Effector CD4-positive, alpha-beta T cell (primary cell): Measurements from ENCODE around the gene TSHZ3.

ENCODE experiments used
- DNase-seq: peaks from one replicate; pipeline ENCODE4 v3.0.0-alpha.2; 2020

TSHZ3 gene

DNA sequence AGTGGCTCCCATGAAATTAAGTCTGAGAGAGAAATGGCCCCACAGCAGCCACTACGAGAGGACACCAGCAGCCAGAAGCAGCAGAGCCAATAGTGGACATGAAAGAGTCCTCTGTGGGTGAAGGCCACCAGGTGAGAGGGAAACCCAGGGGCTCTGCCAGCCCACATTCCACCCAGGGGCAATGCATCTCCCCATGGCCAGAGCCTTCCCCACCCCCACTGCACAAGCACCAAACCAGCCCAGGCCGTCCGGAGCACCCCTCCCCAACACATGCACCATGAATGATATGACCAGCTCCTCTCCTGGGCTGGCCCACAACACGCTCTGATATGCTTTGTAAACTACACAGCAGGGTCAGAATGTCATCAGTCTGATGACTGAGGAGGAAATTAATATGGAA, 66.9 kb downstream of the TSHZ3 start:
- DNase-seq = no peak

DNA sequence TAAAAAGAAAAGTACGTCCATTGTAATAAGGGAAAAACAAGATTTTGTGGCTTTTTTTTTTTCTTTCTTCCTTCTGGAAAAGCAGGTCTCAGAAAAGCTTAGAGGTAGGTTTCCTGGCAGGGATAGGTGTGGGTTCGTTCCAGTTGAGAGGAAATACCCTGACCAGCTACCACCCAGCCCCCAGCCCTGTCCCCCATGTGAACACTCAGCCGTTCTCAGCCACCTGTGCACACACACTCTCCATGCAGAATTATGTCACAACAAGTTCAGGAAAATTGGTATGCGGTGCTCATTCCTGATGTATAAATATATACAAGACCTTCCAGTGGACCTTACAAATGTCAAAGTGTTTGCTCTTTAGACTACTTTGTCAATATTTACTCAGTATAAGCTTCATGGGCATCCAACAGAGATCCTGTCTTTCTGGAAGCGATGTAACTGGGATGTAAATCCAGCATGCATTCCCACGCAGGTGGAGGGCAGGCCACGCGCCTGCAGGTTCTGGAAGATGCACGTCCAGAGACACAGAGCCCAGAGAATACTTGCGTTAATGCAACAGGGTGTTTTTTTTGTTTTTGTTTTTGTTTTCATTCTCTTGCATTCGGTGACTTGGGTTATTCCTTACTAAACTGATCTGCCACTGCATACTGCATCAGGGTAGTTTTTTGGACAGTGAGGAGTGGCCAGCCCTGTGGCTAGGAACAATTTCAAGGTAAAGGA, 68.8 kb downstream of the TSHZ3 start:
- no peak for DNase-seq

- DNase-seq = no peak
These were observed 69.8 kb downstream of the TSHZ3 start for GRCh38 chr19:31279436-31279765.

DNA sequence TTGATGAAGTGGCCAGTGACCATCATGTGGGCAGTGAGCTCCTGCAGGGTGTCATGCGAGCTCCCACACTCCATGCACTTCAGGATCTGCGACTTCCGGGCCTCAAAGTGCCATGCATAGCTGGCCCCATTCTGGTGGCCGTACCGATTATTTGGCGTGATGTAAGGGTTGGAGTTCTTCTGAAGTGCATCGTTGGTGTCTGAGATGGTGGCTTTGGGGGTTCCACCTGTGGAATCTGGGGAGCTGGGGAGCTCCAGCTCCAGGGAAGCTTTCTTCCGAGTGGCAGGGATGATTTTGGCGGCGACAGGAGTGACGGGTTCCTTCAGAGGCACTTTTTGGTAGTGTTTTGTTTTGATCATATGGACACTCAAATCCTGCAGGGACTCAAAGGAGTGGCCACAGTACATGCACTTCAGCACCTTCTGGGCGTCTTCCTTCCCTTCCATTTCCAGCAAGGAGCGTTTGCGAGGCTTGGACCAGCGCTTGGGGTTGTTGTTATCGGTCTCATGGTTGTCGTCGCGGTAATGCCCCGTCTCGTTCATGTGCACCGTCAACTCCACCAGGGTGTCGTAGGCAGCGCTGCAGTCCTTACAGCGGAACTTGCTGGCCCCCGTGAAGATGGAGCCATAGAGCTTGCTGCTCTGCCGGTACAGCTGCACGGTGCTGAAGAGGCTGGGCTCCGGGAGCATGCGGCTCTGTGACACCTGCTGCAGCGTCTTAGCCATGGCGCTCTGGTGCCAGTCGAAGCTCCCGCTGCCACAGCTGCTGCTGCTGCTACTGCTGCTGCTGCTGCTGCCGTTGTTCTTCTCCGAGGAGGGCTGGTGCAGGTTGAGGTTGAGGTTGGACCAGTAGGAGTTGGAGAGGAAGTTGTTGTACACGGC, 70.4 kb downstream of the TSHZ3 start:
- DNase-seq = no peak

DNA sequence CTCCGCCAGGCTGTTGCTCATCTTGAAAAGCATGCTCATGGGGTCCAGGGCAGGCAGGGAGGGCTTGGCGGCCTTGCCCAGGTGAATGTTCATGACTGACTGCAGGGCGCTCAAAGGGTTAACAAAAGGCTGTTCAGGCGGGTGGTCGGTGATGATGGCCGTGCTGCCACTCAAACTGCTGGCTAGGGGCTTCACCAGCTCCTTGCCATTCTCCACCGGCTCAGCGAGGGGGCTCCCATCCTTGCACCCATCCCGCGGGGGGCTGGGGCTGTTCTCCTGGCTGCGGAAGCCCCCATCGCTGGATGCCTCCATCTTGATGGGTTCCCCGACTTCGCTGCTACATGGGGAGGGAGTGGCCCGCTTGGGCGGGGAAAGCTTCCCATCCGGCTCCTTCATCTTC, 71.7 kb downstream of the TSHZ3 start:
- no peak for DNase-seq

DNA sequence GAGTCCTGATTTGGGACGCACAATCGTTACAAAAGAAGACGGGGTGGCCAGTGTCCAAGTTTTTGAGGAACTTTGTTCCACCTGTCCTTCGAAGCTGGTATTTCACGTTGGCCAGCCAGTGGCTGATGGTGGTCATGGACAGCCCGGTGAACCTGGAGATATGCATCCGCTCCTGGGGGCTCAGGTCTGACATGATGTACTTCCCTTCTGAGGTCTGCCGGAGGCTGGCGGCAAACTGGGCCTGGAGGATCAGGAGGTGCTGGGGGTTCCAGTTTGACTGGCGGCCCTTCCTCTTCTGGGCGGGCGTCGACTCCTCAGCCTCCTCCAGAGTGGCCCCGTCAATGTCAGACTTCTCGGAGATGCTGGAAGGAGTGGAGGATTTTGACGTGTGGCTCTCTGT, 72.4 kb downstream of the TSHZ3 start:
- no peak for DNase-seq

- no peak for DNase-seq
These were observed 74.2 kb downstream of the TSHZ3 start for GRCh38 chr19:31275068-31275334.

DNA sequence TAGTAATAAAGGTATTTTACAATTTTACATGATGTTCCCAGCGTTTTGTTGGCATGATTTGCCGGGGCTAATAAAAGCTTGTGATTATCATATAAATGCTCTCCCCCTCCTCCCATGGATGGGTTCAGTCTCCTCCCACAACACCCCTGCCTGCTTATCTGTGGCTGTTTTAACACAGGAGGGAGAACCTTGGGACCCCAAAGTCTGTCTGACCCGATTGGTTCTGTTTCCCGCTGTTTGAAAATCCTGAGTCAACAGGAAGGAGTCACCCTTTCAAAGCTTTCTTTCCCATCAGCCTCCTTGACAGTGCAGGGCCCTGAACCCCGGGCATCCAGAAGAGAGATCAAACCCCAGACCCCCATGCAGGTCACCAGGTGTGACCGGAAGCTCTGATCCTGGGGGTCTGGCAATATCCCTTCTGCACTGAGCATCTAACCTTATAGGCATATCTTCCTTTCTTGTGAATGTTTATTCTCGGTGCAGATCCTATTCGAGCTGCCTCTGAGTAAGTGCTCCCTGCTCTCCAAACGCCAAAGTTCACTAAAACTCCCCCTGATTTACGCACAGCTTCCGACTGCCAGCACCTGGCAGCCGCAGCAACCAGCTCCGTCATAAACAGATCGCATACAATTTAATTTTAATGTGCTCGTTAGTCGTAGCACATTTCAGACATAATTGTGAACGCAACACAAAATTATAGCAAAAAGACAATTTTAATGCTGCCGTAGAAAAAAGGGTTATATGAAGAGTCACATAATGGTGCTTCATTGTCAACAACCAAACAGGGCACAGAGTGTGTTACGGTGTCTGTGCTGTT, 74.8 kb downstream of the TSHZ3 start:
- DNase-seq = no peak

- DNase-seq = no peak
These were observed 76.6 kb downstream of the TSHZ3 start for GRCh38 chr19:31272583-31273106.

DNA sequence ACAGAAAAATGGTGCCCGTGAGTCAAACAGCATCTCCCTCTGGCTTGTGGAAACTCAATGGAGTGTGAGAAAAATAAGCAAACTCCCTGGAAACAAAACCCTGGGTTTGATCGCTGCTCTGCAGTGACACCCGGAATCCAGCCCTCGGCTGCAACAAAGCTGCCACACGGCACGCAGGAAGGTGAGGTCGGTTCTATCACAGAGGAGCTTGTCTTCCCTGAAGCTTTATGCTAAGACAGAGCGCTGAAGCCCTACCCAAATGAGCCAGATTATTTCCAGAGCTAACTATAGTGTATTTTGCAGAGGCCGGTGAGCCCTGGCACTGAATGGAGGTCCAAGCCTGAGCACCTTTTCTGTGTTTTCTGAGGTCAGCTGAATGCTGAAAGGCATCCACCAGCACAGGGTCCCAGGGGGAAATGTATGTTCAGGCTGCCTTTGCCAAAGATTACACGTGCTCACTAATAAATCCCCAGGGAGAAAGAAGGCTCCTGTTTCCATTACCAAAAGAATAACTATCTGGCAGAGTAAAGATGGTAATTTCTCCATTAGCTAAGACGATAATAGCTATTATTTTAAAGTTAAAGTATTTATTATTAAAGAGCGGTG, 77.8 kb downstream of the TSHZ3 start:
- no peak for DNase-seq

- DNase-seq = no peak
These were observed 78.3 kb downstream of the TSHZ3 start for GRCh38 chr19:31270897-31271296.

- DNase-seq = no peak
These were observed 79.7 kb downstream of the TSHZ3 start for GRCh38 chr19:31269425-31270127.

- DNase-seq = no peak
These were observed 80.4 kb downstream of the TSHZ3 start for GRCh38 chr19:31268751-31269383.

DNA sequence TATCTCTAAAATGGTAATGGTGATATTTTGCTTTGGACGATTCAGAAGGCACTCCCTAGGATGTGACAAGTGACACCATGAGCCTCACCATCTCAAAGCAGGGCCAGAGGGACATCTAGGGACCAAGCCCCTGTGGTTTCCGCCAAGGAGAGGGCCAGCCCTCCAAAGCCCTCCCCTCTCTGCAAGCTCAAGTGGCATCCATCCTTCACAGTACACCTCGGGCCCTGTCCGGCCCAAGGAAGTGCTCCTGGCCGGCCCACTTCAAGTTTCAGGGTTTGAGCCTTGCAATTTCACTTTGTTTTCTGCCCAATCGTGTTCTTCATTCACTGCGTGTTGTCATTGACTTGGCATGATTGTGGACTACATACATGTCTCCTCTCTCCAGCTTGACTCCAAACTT, 82.5 kb downstream of the TSHZ3 start:
- DNase-seq = no peak

GRCh38 chr19:31266196-31266595, 83.0 kb downstream of the TSHZ3 start:
- DNase-seq = no peak

DNA sequence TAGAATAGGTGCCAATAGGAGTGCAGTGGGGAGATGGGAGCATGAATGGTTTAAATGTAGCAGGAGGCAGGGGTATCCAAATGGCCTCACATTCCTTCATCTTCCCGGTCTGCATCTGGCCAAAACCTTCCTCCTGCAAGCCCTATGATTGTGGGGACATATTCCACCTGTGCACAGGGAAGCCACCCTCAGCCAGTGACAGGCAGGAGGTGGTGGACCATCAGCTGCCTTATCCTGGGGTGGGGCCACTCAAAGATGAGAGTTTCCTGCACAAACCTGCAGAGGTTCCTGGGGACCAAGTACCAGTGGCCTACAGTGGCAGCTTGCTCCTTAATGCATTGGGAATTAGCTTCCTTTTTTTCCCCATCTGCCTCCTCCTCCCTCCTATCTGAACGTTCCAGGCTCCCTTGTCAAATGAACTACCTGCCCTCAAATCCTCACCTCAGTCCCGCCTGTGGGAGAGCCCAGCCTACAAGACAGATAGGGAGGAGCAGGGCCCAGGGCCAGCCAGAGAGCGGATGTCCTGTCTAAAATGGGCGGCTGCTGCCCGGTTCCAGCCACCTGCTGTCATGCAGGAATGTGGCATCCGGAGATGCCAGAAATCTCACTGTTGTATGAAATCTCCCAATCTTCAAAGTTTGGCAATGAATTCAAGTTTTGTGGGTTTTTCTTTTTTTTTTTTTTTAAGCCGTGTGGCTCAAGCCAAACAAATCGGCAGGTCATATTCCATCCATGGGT, 85.0 kb downstream of the TSHZ3 start:
- DNase-seq = no peak

- no peak for DNase-seq
These were observed 85.9 kb downstream of the TSHZ3 start for GRCh38 chr19:31263328-31263727.

GRCh38 chr19:31262725-31263191, 86.5 kb downstream of the TSHZ3 start:
- DNase-seq = no peak

DNA sequence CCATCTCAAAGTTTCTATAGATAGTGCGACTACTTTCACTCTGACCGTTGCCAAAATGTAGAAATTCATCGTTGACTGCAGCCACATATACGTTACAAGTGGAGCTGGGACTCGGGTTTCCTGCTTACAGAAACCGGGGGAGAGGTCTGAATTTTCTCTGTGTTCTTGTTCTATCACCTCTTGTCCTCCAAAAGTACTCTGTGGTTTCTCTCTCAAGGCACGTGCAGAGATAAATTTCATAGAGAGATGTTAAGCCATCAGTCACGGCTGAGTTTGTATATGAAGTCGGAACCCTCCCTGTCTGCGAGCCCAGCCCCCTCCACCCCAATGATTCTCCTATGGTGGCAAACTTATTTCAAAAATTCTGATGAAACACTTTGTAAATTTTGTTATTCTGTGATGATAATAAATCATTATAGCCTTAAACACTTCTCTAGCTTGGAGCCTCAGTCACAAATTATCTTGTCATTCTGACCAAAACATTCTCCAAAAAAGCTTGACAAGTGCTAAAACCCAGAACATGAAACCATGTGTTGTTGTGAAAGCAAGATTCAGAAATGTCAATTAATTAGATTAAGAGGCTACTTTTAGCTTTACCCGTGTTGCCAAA, 87.5 kb downstream of the TSHZ3 start:
- DNase-seq = no peak

- no peak for DNase-seq
These were observed 88.1 kb downstream of the TSHZ3 start for GRCh38 chr19:31261019-31261602.
